ENCODE results near the gene UGT1A4.

The UGT1A4 gene

DNA sequence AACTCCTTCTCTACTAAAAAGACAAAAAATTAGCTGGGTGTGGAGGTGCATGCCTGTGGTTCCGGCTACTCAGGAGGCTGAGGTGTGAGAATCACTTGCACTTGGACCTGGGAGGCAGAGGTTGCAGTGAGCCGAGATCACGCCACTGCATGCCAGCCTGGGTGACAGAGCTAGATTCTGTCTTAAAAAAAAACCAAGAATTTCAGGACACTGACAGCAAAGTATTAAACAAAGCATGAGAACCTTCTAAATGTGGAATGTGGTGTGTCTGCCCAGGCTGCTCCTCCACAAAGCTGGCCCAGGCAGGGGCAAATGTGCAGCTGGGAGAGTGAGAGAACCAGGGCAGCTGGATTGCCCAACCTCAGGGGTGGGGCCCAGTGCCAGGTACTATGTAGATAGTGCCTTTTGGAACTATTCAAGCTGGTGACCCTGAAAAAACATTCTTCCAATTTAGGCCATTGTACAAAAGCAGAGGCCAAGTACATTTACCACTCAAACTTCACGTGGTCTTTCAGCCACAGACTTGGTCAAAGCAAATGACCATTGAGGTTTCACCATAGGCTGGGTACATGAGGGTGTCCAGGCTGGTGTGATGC lies 12.5 kb upstream of the UGT1A4 start:
- Histone ChIP-seq H3K9ac (no peak overlapping the region), H3K36me3 (ENCODE audit: control insufficient read depth, insufficient read depth, low read length) (no peaks in the 10 kb centered on the region)

DNA sequence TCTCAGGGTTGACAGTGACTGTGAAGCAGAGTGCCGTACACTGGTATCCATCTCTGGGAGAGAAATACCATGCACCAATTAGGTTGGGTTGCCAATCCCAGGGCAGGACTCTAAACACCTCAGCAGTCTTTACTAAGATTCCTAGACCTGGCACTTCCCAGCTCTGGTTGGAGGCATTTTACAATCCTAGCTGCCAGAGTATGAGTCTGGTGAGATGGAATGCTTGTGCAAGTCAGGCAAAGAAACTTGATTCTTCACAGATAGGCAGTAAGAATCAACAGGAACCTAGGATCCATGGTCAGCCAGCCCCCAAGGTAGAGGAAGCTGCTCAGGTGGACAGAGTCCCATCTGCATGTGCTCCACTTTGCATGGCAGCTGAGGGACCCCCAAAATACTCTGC lies 11.8 kb upstream of the UGT1A4 start:
- no peaks in the 10 kb centered on the region for H3K27me3 ChIP-seq (ENCODE audit: control insufficient read depth, insufficient read depth, low read length)
- H3K4me3 ChIP-seq (ENCODE audit: low read depth, low read length), result no peak overlapping the region
- TF ChIP-seq, protein P1, sequence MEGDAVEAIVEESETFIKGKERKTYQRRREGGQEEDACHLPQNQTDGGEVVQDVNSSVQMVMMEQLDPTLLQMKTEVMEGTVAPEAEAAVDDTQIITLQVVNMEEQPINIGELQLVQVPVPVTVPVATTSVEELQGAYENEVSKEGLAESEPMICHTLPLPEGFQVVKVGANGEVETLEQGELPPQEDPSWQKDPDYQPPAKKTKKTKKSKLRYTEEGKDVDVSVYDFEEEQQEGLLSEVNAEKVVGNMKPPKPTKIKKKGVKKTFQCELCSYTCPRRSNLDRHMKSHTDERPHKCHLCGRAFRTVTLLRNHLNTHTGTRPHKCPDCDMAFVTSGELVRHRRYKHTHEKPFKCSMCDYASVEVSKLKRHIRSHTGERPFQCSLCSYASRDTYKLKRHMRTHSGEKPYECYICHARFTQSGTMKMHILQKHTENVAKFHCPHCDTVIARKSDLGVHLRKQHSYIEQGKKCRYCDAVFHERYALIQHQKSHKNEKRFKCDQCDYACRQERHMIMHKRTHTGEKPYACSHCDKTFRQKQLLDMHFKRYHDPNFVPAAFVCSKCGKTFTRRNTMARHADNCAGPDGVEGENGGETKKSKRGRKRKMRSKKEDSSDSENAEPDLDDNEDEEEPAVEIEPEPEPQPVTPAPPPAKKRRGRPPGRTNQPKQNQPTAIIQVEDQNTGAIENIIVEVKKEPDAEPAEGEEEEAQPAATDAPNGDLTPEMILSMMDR (IDR thresholded peaks at IDR 0.05), result no peak
- no peaks in the 10 kb centered on the region for H3K9me3 ChIP-seq (ENCODE audit: control insufficient read depth, low read length)
- no peak overlapping the region for H2AFZ ChIP-seq
- no peaks in the 10 kb centered on the region for H3K4me1 ChIP-seq
- no peaks in the 10 kb centered on the region for H3K79me2 ChIP-seq
- H3K36me3 ChIP-seq (ENCODE audit: control insufficient read depth, insufficient read depth, low read length), result no peaks in the 10 kb centered on the region
- H3K4me2 ChIP-seq (ENCODE audit: low read length), result peak overlapping the region; percentile 18
- no peak overlapping the region for H3K9ac ChIP-seq
- no peak overlapping the region for H3K27ac ChIP-seq

More for the DNA sequence above, 12.5 kb upstream of the UGT1A4 start:
- H3K27me3 ChIP-seq (ENCODE audit: control insufficient read depth, insufficient read depth, low read length), result no peaks in the 10 kb centered on the region
- no peak overlapping the region for H3K4me3 ChIP-seq (ENCODE audit: low read depth, low read length)
- H3K4me1 ChIP-seq, result no peaks in the 10 kb centered on the region
- H3K79me2 ChIP-seq, result no peaks in the 10 kb centered on the region
- no peaks in the 10 kb centered on the region for H3K9me3 ChIP-seq (ENCODE audit: control insufficient read depth, low read length)
- H2AFZ ChIP-seq, result no peak overlapping the region
- TF ChIP-seq, protein P1 (IDR thresholded peaks at IDR 0.05), result no peak
- no peak overlapping the region for H3K27ac ChIP-seq
- H3K4me2 ChIP-seq (ENCODE audit: low read length), result peak overlapping the region; percentile 18

DNA sequence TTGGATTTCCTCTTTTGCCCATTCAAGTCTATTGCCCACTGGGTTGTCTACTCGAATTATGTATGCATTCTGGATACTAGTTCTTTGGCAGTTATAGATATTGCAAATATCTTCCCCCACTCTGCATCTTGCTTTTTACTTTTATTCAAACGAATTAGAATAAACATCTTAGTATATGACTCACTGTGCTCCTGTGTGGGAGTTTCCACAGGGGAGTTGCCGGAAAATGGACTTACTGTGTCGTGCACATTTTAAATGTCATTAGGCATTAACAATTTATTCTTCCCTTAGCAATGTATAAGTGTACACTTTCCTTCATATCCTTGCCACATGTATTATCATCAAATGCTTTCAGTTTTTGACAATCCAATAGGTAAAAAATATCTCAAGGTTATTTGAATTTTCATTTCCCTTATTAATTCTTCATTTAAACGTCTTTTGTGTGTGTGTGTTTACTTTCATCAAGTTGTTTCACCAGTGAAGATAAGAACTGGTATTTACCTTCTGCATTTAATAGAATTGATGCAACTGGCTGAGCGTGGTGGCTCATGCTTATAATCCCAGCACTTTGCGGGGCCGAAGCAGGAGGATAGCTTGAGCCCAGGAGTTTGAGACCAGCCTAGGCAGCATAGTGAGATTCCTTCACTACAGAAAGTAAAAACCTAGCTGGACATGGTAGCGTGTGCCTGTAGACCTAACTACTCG lies 10.4 kb upstream of the UGT1A4 start:
- H3K79me2 ChIP-seq, result no peaks in the 10 kb centered on the region
- H3K36me3 ChIP-seq (ENCODE audit: control insufficient read depth, insufficient read depth, low read length), result no peaks in the 10 kb centered on the region
- H3K4me2 ChIP-seq (ENCODE audit: low read length), result no peak overlapping the region
- no peak overlapping the region for H3K4me3 ChIP-seq (ENCODE audit: low read depth, low read length)
- no peaks in the 10 kb centered on the region for H3K27me3 ChIP-seq (ENCODE audit: control insufficient read depth, insufficient read depth, low read length)
- H3K27ac ChIP-seq, result no peak overlapping the region
- no peaks in the 10 kb centered on the region for H3K4me1 ChIP-seq
- H2AFZ ChIP-seq, result no peak overlapping the region
- TF ChIP-seq, protein P1 (IDR thresholded peaks at IDR 0.05), result no peak
- no peaks in the 10 kb centered on the region for H3K9me3 ChIP-seq (ENCODE audit: control insufficient read depth, low read length)
- H3K9ac ChIP-seq, result no peak overlapping the region

DNA sequence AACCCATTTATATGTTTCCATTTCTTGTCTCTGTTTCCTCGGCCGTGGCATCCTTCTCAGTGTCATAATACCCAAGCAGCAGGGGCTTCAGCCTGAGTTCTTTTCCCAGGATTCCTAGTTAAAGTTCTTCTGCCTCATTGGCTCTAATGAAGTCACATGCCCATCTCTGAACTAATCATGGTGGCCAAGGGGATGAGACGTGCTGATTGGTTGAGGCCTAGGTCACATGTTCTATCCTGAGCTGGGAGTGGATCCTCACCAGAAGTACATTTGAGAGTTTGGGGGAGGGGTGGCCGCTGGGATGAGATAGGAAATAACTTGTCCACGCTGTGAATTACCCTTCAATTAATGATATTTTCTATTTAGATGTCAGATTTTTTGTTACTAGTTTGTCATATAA lies 9.6 kb upstream of the UGT1A4 start:
- Histone ChIP-seq H3K27me3 (ENCODE audit: control insufficient read depth, insufficient read depth, low read length) (no peaks in the 10 kb centered on the region), H3K4me2 (ENCODE audit: low read length) (no peak overlapping the region), H3K4me1 (no peaks in the 10 kb centered on the region), H3K9ac (no peak overlapping the region), H3K36me3 (ENCODE audit: control insufficient read depth, insufficient read depth, low read length) (no peaks in the 10 kb centered on the region), H3K9me3 (ENCODE audit: control insufficient read depth, low read length) (no peaks in the 10 kb centered on the region), H3K27ac (no peak overlapping the region), H3K4me3 (ENCODE audit: low read depth, low read length) (no peak overlapping the region), H3K79me2 (no peaks in the 10 kb centered on the region), H2AFZ (no peak overlapping the region)
- TF ChIP-seq, protein P1 (IDR thresholded peaks at IDR 0.05), result no peak

Data from parathyroid adenoma (tissue), 2 donors.